SK-N-SH treated with all-trans-retinoic acid at 6 μM for 48 hours (cell line): Measurements from ENCODE around the gene AIP.
"Not testable (repeated sequence)": the region's sequence is repeated elsewhere in the genome, so short reads cannot be mapped to it uniquely, and the experiment has no call there.

Source experiments
- ATAC-seq: fragments of 200-7000 bp; cut with Tn5 transposase; 3 replicates; pipeline ENCODE4 v1.9.1; 2020; ENCODE audit warnings: mild to moderate bottlenecking, moderate library complexity
- ARNTL ChIP-seq: fragments of 450-650 bp; formaldehyde crosslinking; IDR thresholded peaks from 2 replicates; pipeline ENCODE4 v1.5.0; 2020; ENCODE audit warnings: low read depth, mild to moderate bottlenecking, moderate library complexity, borderline replicate concordance
- CSDC2 ChIP-seq: fragments of 250-450 bp; sonication (Bioruptor Pico); IDR thresholded peaks from 2 replicates; pipeline ENCODE4 v1.5.0; 2020; ENCODE audit warnings: mild to moderate bottlenecking, moderate library complexity
- PPARA ChIP-seq: fragments of 250-450 bp; sonication (Bioruptor Pico); IDR thresholded peaks from 2 replicates; pipeline ENCODE4 v1.5.0; 2020; ENCODE audit warnings: mild to moderate bottlenecking, borderline replicate concordance
- SNAI2 ChIP-seq: fragments of 250-450 bp; sonication (Bioruptor Pico); IDR thresholded peaks from 2 replicates; pipeline ENCODE4 v1.5.0; 2020; ENCODE audit warnings: mild to moderate bottlenecking, moderate library complexity
- TCF4 ChIP-seq: fragments of 250-450 bp; sonication (Bioruptor Pico); IDR thresholded peaks from 2 replicates; pipeline ENCODE4 v1.8.0; 2021; ENCODE audit warnings: mild to moderate bottlenecking, moderate library complexity, borderline replicate concordance
- TOX ChIP-seq: fragments of 250-450 bp; sonication (Bioruptor Pico); IDR thresholded peaks from 2 replicates; pipeline ENCODE4 v1.8.0; 2021; ENCODE audit warnings: mild to moderate bottlenecking, moderate library complexity, borderline replicate concordance
- ZC3H10 ChIP-seq: fragments of 250-450 bp; sonication (Bioruptor Pico); IDR thresholded peaks from 2 replicates; pipeline ENCODE4 v1.5.1; 2021; ENCODE audit warnings: mild to moderate bottlenecking, moderate library complexity
- ZFP3 ChIP-seq: fragments of 250-450 bp; sonication (Bioruptor Pico); IDR thresholded peaks from 2 replicates; pipeline ENCODE4 v1.5.0; 2020; ENCODE audit warnings: mild to moderate bottlenecking, moderate library complexity
- ZNF565 ChIP-seq: fragments of 450-650 bp; formaldehyde crosslinking; conservative IDR thresholded peaks from 2 replicates; pipeline ENCODE4 v1.5.0; 2020; ENCODE audit warnings: low read depth, mild to moderate bottlenecking, moderate library complexity
- ZNF70 ChIP-seq: fragments of 450-650 bp; formaldehyde crosslinking; IDR thresholded peaks from 2 replicates; pipeline ENCODE4 v1.5.0; 2020; ENCODE audit warnings: mild to moderate bottlenecking, moderate library complexity
- ZNF8 ChIP-seq: fragments of 450-650 bp; formaldehyde crosslinking; IDR thresholded peaks from 2 replicates; pipeline ENCODE4 v1.5.0; 2020; ENCODE audit warnings: mild to moderate bottlenecking, moderate library complexity
- TF ChIP-seq, protein P1 (sequence below): fragments of 250-450 bp; sonication (Bioruptor Pico); IDR thresholded peaks from 2 replicates; pipeline ENCODE4 v1.8.0; 2020; ENCODE audit warnings: mild to moderate bottlenecking, moderate library complexity, borderline replicate concordance
- TF ChIP-seq, protein P2 (sequence below): fragments of 250-450 bp; sonication (Bioruptor Pico); IDR thresholded peaks from 2 replicates; pipeline ENCODE4 v1.5.1; 2021; ENCODE audit warnings: mild to moderate bottlenecking, moderate library complexity
- TF ChIP-seq, protein P3 (sequence below): fragments of 250-450 bp; sonication (Bioruptor Pico); IDR thresholded peaks from 2 replicates; pipeline ENCODE4 v1.8.0; 2021; ENCODE audit warnings: low read depth, mild to moderate bottlenecking, moderate library complexity, borderline replicate concordance
- TF ChIP-seq, protein P4 (sequence below): fragments of 250-450 bp; sonication (Bioruptor Pico); IDR thresholded peaks from 2 replicates; pipeline ENCODE4 v1.5.1; 2020; ENCODE audit warnings: low read depth, mild to moderate bottlenecking, moderate library complexity

Gene AIP

DNA sequence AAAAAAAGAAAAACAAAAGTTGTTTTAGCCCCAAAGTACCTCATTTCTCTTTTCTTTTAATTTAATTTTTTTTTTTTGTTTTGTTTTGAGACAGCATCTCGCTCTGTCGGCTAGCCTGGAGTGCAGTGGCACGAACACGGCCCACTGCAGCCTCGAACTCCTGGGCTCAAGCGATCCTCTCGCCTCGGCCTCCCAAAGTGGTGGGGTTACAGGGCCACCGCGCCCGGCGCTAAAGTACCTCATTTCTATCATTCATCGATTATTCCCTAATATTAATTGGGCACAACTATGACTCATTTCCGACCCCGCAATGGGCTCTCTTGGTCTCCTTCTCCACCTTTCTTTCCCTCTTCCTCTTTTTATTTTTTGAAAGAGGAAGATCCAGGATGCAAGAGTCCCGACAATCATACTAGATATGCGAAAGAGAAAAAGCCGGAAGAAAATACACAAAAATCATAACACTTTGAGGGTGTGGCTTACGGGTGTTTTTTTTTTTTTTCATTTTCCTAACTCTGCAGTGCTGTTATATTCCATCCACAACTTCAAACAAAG is 475 bp upstream of the AIP start:
- ATAC-seq, result peak; percentile 59
- TF ChIP-seq ZNF8 (CRISPR knock-in tag) (no peak), SNAI2 (CRISPR knock-in tag) (no peak), ZNF565 (CRISPR knock-in tag) (no peak), TOX (CRISPR knock-in tag) (no peak), ZNF70 (CRISPR knock-in tag) (no peak), CSDC2 (CRISPR knock-in tag) (no peak)
- TF ChIP-seq, protein P1, sequence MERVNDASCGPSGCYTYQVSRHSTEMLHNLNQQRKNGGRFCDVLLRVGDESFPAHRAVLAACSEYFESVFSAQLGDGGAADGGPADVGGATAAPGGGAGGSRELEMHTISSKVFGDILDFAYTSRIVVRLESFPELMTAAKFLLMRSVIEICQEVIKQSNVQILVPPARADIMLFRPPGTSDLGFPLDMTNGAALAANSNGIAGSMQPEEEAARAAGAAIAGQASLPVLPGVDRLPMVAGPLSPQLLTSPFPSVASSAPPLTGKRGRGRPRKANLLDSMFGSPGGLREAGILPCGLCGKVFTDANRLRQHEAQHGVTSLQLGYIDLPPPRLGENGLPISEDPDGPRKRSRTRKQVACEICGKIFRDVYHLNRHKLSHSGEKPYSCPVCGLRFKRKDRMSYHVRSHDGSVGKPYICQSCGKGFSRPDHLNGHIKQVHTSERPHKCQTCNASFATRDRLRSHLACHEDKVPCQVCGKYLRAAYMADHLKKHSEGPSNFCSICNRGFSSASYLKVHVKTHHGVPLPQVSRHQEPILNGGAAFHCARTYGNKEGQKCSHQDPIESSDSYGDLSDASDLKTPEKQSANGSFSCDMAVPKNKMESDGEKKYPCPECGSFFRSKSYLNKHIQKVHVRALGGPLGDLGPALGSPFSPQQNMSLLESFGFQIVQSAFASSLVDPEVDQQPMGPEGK (CRISPR knock-in tag), result no peak
- TF ChIP-seq, protein P2, sequence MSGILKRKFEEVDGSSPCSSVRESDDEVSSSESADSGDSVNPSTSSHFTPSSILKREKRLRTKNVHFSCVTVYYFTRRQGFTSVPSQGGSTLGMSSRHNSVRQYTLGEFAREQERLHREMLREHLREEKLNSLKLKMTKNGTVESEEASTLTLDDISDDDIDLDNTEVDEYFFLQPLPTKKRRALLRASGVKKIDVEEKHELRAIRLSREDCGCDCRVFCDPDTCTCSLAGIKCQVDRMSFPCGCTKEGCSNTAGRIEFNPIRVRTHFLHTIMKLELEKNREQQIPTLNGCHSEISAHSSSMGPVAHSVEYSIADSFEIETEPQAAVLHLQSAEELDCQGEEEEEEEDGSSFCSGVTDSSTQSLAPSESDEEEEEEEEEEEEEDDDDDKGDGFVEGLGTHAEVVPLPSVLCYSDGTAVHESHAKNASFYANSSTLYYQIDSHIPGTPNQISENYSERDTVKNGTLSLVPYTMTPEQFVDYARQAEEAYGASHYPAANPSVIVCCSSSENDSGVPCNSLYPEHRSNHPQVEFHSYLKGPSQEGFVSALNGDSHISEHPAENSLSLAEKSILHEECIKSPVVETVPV (CRISPR knock-in tag), result no peak
- TF ChIP-seq, all 23 proteins: peak for 0

- ATAC-seq, result no peak
- no peak for TF ChIP-seq ARNTL (CRISPR knock-in tag)
- TF ChIP-seq PPARA, result no peak
- TF ChIP-seq SNAI2 (CRISPR knock-in tag), result no peak
- TF ChIP-seq, protein P3, sequence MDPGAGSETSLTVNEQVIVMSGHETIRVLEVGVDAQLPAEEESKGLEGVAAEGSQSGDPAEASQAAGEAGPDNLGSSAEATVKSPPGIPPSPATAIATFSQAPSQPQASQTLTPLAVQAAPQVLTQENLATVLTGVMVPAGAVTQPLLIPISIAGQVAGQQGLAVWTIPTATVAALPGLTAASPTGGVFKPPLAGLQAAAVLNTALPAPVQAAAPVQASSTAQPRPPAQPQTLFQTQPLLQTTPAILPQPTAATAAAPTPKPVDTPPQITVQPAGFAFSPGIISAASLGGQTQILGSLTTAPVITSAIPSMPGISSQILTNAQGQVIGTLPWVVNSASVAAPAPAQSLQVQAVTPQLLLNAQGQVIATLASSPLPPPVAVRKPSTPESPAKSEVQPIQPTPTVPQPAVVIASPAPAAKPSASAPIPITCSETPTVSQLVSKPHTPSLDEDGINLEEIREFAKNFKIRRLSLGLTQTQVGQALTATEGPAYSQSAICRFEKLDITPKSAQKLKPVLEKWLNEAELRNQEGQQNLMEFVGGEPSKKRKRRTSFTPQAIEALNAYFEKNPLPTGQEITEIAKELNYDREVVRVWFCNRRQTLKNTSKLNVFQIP (CRISPR knock-in tag), result no peak
- no peak for TF ChIP-seq TCF4 (CRISPR knock-in tag)
- TF ChIP-seq, protein P4, sequence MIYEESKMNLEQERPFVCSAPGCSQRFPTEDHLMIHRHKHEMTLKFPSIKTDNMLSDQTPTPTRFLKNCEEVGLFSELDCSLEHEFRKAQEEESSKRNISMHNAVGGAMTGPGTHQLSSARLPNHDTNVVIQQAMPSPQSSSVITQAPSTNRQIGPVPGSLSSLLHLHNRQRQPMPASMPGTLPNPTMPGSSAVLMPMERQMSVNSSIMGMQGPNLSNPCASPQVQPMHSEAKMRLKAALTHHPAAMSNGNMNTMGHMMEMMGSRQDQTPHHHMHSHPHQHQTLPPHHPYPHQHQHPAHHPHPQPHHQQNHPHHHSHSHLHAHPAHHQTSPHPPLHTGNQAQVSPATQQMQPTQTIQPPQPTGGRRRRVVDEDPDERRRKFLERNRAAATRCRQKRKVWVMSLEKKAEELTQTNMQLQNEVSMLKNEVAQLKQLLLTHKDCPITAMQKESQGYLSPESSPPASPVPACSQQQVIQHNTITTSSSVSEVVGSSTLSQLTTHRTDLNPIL (CRISPR knock-in tag), result no peak
- no peak for TF ChIP-seq ZFP3 (CRISPR knock-in tag)
- no peak for TF ChIP-seq ZC3H10
- no peak for TF ChIP-seq ZNF565 (CRISPR knock-in tag)
- no peak for TF ChIP-seq ZNF8 (CRISPR knock-in tag)
- TF ChIP-seq, protein P1 (CRISPR knock-in tag), result no peak
These were observed 1.2 kb downstream of the AIP start for GRCh38 chr11:67483831-67484665.

- no peak for TF ChIP-seq CSDC2 (CRISPR knock-in tag)
- TF ChIP-seq, all 23 proteins: peak for 0
- ATAC-seq, result no peak
These were observed 2.1 kb downstream of the AIP start for GRCh38 chr11:67484847-67485311.

GRCh38 chr11:67485873-67486361 is 3.1 kb downstream of the AIP start:
- not testable (repeated sequence) for ATAC-seq
